ENCODE data around the gene CTDSP2. TPM values are rescaled to one million over a fixed set of nuclear protein-coding genes. Genes with fewer than 3 reads are reported as not detected.

CTDSP2 gene
- total RNA-seq, 1 experiment from 2014 or later = 82.7 TPM

- CTCF ChIA-PET = interaction anchor here (0.6 to 1.8 kb wide), 9 partner anchors 9 to 220 kb away, joined by 3 to 7 read pairs (median 4); partner anchors contain the start of genes AVIL and TSFM
- Histone ChIP-seq H3K4me2 (ENCODE audit: low read length) (no peak overlapping the region), H3K79me2 (ENCODE audit: insufficient read depth, low read length) (no peaks in the 10 kb centered on the region), H3K27ac (ENCODE audit: low read depth, low read length) (no peak overlapping the region), H3K4me3 (replicated peaks in 1 of 2; ENCODE audit: low read depth in 1 of 2, low read length in 2 of 2) (no peak overlapping the region), H3K9me3 (ENCODE audit: control insufficient read depth in 1 of 2, insufficient read depth in 1 of 2, low read depth in 1 of 2, low read length in 2 of 2) (no peaks in the 10 kb centered on the region), H4K20me1 (ENCODE audit: insufficient read depth) (no peaks in the 10 kb centered on the region), H2AFZ (ENCODE audit: low read depth, low read length, poor library complexity, severe bottlenecking) (no peak overlapping the region), H3K4me1 (ENCODE audit: control insufficient read depth in 1 of 2, insufficient read depth in 2 of 2, low read length in 2 of 2) (peaks cover 0 to 3% of the 10 kb centered on the region in 2 experiments; a peak in 1 of 4 replicates), H3K9me2 (ENCODE audit: insufficient read depth) (no peaks in the 10 kb centered on the region), H3K27me3 (ENCODE audit: insufficient read depth, low read length) (no peaks in the 10 kb centered on the region), H3K36me3 (ENCODE audit: control insufficient read depth in 1 of 2, insufficient read depth in 2 of 2, low read length in 2 of 2) (no peaks in the 10 kb centered on the region), H3K9ac (ENCODE audit: low read length) (no peak overlapping the region)
- intact Hi-C loops (cut with micrococcal nuclease) = loop anchor here (1.0 kb wide), 1 partner anchor 102 kb away; no protein-coding TSS in a partner anchor
- BruUV-seq (replicated peaks) = no TSS peak
- peak; percentile 92 for ATAC-seq
- peak; percentile 23 for DNase-seq (ENCODE audit: low read depth, low spot score)
- no peak for TF ChIP-seq CBX3 (IDR thresholded peaks at IDR 0.05; ENCODE audit: low read depth)
- TF ChIP-seq JUND (IDR thresholded peaks at IDR 0.05) = no peak
- no peak for TF ChIP-seq ELF1 (IDR thresholded peaks at IDR 0.05; ENCODE audit: borderline replicate concordance, low read depth)
- no peak for TF ChIP-seq ZBTB33 (IDR thresholded peaks at IDR 0.05; ENCODE audit: extremely low read depth, insufficient replicate concordance, low read length)
- TF ChIP-seq EZH2phosphoT487 (IDR thresholded peaks at IDR 0.05; ENCODE audit: borderline replicate concordance) = no peak
- TF ChIP-seq FOSL1 (IDR thresholded peaks at IDR 0.05; ENCODE audit: low read depth) = no peak
- TF ChIP-seq RAD21 (IDR thresholded peaks at IDR 0.05; ENCODE audit: low read depth) = peak; percentile 67
- TF ChIP-seq POLR2AphosphoS5 (IDR thresholded peaks at IDR 0.05; ENCODE audit: low read depth, low read length) = no peak
- no peak for TF ChIP-seq ZFX (IDR thresholded peaks at IDR 0.05)
- TF ChIP-seq SP1 (IDR thresholded peaks at IDR 0.05; ENCODE audit: low read depth) = no peak
- TF ChIP-seq EGR1 (IDR thresholded peaks at IDR 0.05; ENCODE audit: low read depth) = no peak
- peak; percentile 85 to 89 (median 87) for TF ChIP-seq CTCF (IDR thresholded peaks at IDR 0.05 in 2 of 3, conservative IDR thresholded peaks at IDR 0.05 in 1 of 3; ENCODE audit: borderline replicate concordance in 1 of 3, insufficient read depth in 1 of 3, low read depth in 2 of 3, low read length in 2 of 3)
- no peak for TF ChIP-seq REST (IDR thresholded peaks at IDR 0.05; ENCODE audit: low read depth)
- RAD21 ChIA-PET (ENCODE audit: low non-redundant PET in 1 of 2, low total read pairs in 2 of 2, uncharacterized antibody in 2 of 2, unreplicated experiment in 2 of 2) = no interaction called here
- POLR2A ChIA-PET = no interaction called here
Measured at GRCh38 chr12:57803319-57803893, 43.1 kb downstream of the CTDSP2 start.

Data from HCT116 (cell line).